ENCODE data around the gene UPP2.

Gene UPP2

DNA sequence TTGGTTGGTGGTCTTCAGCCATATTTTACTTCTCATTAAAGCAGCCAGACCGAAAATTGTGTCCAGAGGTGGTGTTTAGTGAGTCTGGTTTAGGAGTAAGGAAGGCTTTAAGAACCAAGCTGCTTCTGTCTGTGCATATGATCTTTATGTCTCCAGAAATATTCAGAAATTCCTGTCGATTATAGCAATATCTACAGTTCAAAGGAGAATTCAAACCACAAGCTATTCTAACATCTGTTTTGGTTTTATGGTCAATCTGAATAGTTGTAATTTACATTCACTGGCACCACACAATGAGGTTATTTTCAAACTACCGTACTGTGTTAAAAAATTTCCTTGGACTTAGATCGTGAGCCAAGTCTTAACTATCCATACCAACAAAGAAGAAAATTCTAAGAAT is 11.3 kb downstream of the UPP2 start:
- no peaks in the 10 kb centered on the region for H3K36me3 ChIP-seq
- H3K27me3 ChIP-seq (ENCODE audit: insufficient read depth, low read depth, severe bottlenecking): no peaks in the 10 kb centered on the region
- TF ChIP-seq, protein P1, sequence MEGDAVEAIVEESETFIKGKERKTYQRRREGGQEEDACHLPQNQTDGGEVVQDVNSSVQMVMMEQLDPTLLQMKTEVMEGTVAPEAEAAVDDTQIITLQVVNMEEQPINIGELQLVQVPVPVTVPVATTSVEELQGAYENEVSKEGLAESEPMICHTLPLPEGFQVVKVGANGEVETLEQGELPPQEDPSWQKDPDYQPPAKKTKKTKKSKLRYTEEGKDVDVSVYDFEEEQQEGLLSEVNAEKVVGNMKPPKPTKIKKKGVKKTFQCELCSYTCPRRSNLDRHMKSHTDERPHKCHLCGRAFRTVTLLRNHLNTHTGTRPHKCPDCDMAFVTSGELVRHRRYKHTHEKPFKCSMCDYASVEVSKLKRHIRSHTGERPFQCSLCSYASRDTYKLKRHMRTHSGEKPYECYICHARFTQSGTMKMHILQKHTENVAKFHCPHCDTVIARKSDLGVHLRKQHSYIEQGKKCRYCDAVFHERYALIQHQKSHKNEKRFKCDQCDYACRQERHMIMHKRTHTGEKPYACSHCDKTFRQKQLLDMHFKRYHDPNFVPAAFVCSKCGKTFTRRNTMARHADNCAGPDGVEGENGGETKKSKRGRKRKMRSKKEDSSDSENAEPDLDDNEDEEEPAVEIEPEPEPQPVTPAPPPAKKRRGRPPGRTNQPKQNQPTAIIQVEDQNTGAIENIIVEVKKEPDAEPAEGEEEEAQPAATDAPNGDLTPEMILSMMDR (IDR thresholded peaks at IDR 0.05; ENCODE audit: low read depth, low read length): no peak
- no peaks in the 10 kb centered on the region for H3K9me3 ChIP-seq (ENCODE audit: severe bottlenecking)
- DNase-seq: no peak
- H3K4me3 ChIP-seq (ENCODE audit: low read depth, low read length): no peak overlapping the region
- H3K27ac ChIP-seq: no peak overlapping the region

DNA sequence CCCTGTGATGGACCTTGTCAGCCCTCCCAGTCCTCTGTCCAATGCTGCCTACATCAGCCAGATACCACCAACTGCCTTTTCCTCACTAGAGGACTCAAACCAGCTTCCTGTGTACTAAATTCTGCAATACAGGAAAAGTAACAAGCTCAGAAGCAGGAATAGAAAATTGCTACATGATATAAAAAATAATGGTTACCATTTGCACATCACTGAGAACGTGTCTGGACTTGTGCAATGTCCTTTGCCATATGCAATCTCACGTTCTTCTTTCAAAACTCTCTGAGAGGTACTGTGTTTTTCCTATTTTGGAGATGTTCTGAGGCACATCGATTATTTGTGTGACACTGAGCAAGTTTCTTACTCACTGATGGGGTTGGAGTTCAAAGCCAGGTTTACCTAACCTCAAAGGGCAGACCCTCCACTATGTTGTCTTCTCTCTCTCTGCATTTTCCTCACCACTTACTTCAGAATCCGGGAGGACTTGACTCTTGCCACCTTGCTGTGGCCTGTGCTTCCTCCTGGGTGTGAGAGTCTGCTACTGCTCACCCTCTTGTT is 12.1 kb downstream of the UPP2 start:
- DNase-seq: no peak
- no peak overlapping the region for H3K4me3 ChIP-seq (ENCODE audit: low read depth, low read length)
- H3K9me3 ChIP-seq (ENCODE audit: severe bottlenecking): no peaks in the 10 kb centered on the region
- no peaks in the 10 kb centered on the region for H3K27me3 ChIP-seq (ENCODE audit: insufficient read depth, low read depth, severe bottlenecking)
- no peak overlapping the region for H3K27ac ChIP-seq
- TF ChIP-seq, protein P1 (IDR thresholded peaks at IDR 0.05; ENCODE audit: low read depth, low read length): no peak
- H3K36me3 ChIP-seq: no peaks in the 10 kb centered on the region

DNA sequence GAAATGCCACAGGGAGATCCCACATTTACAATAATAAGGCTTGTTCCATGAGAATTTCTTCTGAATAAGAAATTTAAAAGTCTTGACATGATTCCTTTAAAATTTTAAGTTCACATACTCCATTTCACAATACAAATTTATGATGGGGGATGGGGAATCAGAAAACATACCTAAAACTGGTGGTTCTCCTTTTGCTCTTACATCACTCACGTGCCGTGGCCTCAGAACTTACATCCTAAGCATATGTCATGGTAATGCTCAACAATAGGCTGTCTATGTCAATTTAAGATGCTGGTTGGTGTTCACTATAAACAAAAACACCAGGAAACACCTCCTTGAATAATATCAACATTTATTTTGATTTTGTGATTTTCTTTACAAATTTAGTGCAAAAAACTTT is 12.8 kb downstream of the UPP2 start:
- Histone ChIP-seq H3K4me3 (ENCODE audit: low read depth, low read length) (no peak overlapping the region), H3K36me3 (no peaks in the 10 kb centered on the region), H3K27me3 (ENCODE audit: insufficient read depth, low read depth, severe bottlenecking) (no peaks in the 10 kb centered on the region), H3K27ac (no peak overlapping the region), H3K9me3 (ENCODE audit: severe bottlenecking) (no peaks in the 10 kb centered on the region)
- TF ChIP-seq, protein P1 (IDR thresholded peaks at IDR 0.05; ENCODE audit: low read depth, low read length): no peak
- no peak for DNase-seq

DNA sequence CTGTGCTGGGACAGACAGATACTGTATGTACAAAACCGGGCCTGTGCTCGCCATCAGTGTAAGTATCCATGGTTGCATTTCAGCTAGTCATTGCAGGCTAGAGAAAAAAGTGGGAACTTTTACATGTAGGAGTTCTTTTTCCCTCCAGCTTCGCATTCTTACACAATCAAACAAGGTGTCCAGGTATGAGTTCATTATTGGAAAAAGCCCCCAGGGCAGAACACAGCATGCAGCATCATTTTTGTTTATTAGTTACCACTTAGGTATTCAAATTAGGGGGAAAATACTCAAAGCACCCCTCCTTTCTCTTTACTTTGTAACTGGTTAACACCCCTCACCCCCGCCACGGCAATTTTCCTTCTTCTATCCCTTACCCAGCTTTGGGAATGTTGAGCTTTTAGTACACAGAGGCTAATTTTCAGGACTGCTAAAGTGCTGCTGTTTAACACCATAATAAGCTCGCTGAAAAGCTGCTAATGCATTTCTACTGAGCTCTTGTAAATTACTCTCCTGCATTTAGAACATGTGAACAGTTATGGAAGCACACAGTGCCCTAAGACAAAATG is 13.6 kb downstream of the UPP2 start:
- no peaks in the 10 kb centered on the region for H3K27me3 ChIP-seq (ENCODE audit: insufficient read depth, low read depth, severe bottlenecking)
- TF ChIP-seq, protein P1 (IDR thresholded peaks at IDR 0.05; ENCODE audit: low read depth, low read length): no peak
- no peaks in the 10 kb centered on the region for H3K9me3 ChIP-seq (ENCODE audit: severe bottlenecking)
- no peaks in the 10 kb centered on the region for H3K36me3 ChIP-seq
- DNase-seq: no peak
- no peak overlapping the region for H3K4me3 ChIP-seq (ENCODE audit: low read depth, low read length)
- H3K27ac ChIP-seq: no peak overlapping the region

DNA sequence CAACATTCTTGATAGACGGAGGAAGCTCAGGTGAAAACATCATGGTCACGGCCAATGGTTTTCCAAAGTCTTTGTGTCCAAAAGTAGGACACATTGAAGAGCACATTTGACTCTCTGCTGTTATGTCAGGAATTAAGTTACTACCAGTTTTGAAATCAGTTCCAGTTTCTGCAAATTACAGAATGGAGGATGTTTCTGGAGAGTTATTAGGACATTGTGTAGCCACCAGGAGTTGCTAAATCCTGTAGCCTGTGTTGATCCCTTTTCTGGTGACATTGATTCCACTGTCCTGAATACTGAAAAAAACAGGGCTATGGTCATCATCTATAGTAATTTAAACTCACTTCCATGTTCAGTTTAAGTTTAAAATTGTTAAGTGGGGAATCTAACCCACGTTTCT is 15.3 kb downstream of the UPP2 start:
- no peak overlapping the region for H3K27ac ChIP-seq
- DNase-seq: no peak
- no peak overlapping the region for H3K4me3 ChIP-seq (ENCODE audit: low read depth, low read length)
- TF ChIP-seq, protein P1 (IDR thresholded peaks at IDR 0.05; ENCODE audit: low read depth, low read length): no peak
- no peaks in the 10 kb centered on the region for H3K27me3 ChIP-seq (ENCODE audit: insufficient read depth, low read depth, severe bottlenecking)
- H3K9me3 ChIP-seq (ENCODE audit: severe bottlenecking): no peaks in the 10 kb centered on the region
- no peaks in the 10 kb centered on the region for H3K36me3 ChIP-seq

DNA sequence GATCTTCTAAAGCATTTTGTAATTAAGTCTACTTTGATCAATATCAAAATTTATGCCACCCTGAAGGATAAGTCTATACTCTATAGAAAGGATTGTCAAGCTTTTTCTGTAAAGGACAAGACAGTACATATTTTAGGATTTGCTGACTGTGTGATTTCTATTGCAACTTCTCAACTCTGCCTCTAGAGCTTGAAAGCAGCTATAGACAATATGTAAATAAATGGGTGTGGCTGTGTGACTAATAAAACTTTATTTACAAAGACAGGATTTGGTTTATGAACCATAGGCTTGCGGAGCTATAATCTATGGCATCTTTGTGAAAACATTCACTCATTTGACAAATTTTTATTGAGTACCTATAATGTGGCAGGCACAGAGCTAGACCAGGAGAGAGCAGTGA is 18.4 kb downstream of the UPP2 start:
- Histone ChIP-seq H3K4me3 (ENCODE audit: low read depth, low read length) (no peak overlapping the region), H3K36me3 (no peaks in the 10 kb centered on the region), H3K27ac (no peak overlapping the region), H3K9me3 (ENCODE audit: severe bottlenecking) (no peaks in the 10 kb centered on the region), H3K27me3 (ENCODE audit: insufficient read depth, low read depth, severe bottlenecking) (no peaks in the 10 kb centered on the region)
- TF ChIP-seq, protein P1 (IDR thresholded peaks at IDR 0.05; ENCODE audit: low read depth, low read length): no peak
- no peak for DNase-seq

Data from WERI-Rb-1 (cell line).